ENCODE data around the gene PAQR5. TPM values are rescaled to one million over a fixed set of nuclear protein-coding genes. Genes with fewer than 3 reads are reported as not detected.

PAQR5 gene
- total RNA-seq, 1 experiment from 2014 or later: 3.4 TPM

DNA sequence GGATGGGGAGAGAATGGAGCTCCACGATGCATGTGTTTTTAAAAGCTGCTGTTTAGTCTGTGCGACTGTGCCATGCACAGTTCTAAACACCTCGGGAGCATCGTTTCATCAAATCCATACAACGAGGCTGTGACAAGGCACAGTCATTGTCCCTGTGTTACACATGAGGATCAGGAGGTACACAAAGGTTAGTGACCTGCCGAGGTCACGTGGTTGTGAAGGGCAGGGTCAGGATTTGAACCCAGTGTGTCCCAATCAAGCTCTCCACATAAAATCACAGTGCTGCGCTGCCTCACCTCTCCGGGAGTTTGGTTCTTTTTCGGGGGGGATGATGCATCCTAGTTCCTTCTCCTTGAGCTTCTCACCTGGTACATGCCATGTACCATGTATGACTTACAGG is 96.7 kb downstream of the PAQR5 start:
- BruUV-seq (replicated peaks): no TSS peak
- Histone ChIP-seq H3K27me3 (replicated peaks; ENCODE audit: control insufficient read depth, insufficient read depth, low read length) (no peaks in the 10 kb centered on the region), H3K9me3 (no peaks in the 10 kb centered on the region), H3K4me1 (peaks cover 14% of the 10 kb centered on the region; the same call in 1 of the 2 replicates), H3K36me3 (ENCODE audit: control insufficient read depth, insufficient read depth, low read length) (no peaks in the 10 kb centered on the region), H3K4me3 (ENCODE audit: low read depth, low read length) (no peak overlapping the region)
- Mint-ChIP-seq H3K27ac (ENCODE audit: unreplicated experiment) (no peak overlapping the region), H3K4me3 (ENCODE audit: unreplicated experiment) (no peak overlapping the region), H3K4me1 (ENCODE audit: low read depth, unreplicated experiment) (peaks cover 20% of the 10 kb centered on the region), H3K9me3 (ENCODE audit: unreplicated experiment) (no peaks in the 10 kb centered on the region), H3K27me3 (ENCODE audit: insufficient read depth, unreplicated experiment) (no peaks in the 10 kb centered on the region), H3K36me3 (ENCODE audit: insufficient read depth, unreplicated experiment) (peaks cover 4% of the 10 kb centered on the region)
- POLR2A ChIA-PET: no interaction called here
- CTCF ChIA-PET: interaction anchor here (0.7 to 1.8 kb wide), 2 partner anchors 87 to 854 kb away, joined by 3 to 6 read pairs; no protein-coding TSS in a partner anchor
- no peak for DNase-seq
- intact Hi-C loops (cut with micrococcal nuclease; ENCODE audit: unreplicated experiment): loop anchor here (10.0 kb wide), 1 partner anchor 101 kb away; the partner anchor contains the start of gene PAQR5
- TF ChIP-seq, protein P1, sequence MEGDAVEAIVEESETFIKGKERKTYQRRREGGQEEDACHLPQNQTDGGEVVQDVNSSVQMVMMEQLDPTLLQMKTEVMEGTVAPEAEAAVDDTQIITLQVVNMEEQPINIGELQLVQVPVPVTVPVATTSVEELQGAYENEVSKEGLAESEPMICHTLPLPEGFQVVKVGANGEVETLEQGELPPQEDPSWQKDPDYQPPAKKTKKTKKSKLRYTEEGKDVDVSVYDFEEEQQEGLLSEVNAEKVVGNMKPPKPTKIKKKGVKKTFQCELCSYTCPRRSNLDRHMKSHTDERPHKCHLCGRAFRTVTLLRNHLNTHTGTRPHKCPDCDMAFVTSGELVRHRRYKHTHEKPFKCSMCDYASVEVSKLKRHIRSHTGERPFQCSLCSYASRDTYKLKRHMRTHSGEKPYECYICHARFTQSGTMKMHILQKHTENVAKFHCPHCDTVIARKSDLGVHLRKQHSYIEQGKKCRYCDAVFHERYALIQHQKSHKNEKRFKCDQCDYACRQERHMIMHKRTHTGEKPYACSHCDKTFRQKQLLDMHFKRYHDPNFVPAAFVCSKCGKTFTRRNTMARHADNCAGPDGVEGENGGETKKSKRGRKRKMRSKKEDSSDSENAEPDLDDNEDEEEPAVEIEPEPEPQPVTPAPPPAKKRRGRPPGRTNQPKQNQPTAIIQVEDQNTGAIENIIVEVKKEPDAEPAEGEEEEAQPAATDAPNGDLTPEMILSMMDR (IDR thresholded peaks at IDR 0.05; ENCODE audit: insufficient read depth in 1 of 2, low read depth in 1 of 2, low read length in 1 of 2, severe bottlenecking in 1 of 2, unreplicated experiment in 1 of 2): no peak

- DNase-seq: no peak
- POLR2A ChIA-PET: no interaction called here
- H3K4me1 Mint-ChIP-seq (ENCODE audit: low read depth, unreplicated experiment): peaks cover 20% of the 10 kb centered on the region
- peaks cover 7% of the 10 kb centered on the region for H3K36me3 Mint-ChIP-seq (ENCODE audit: insufficient read depth, unreplicated experiment)
- TF ChIP-seq, protein P1 (IDR thresholded peaks at IDR 0.05; ENCODE audit: insufficient read depth in 1 of 2, low read depth in 1 of 2, low read length in 1 of 2, severe bottlenecking in 1 of 2, unreplicated experiment in 1 of 2): no peak
- Histone ChIP-seq H3K4me3 (ENCODE audit: low read depth, low read length) (no peak overlapping the region), H3K4me1 (peaks cover 10% of the 10 kb centered on the region; the same call in 1 of the 2 replicates), H3K36me3 (ENCODE audit: control insufficient read depth, insufficient read depth, low read length) (no peaks in the 10 kb centered on the region), H3K27me3 (replicated peaks; ENCODE audit: control insufficient read depth, insufficient read depth, low read length) (no peaks in the 10 kb centered on the region), H3K9me3 (no peaks in the 10 kb centered on the region)
- H3K9me3 Mint-ChIP-seq (ENCODE audit: unreplicated experiment): no peaks in the 10 kb centered on the region
- H3K4me3 Mint-ChIP-seq (ENCODE audit: unreplicated experiment): no peak overlapping the region
- no TSS peak for BruUV-seq (replicated peaks)
- CTCF ChIA-PET: no interaction called here
- no peaks in the 10 kb centered on the region for H3K27me3 Mint-ChIP-seq (ENCODE audit: insufficient read depth, unreplicated experiment)
- intact Hi-C loops (cut with micrococcal nuclease; ENCODE audit: unreplicated experiment): loop anchor here (10.0 kb wide), 1 partner anchor 101 kb away; the partner anchor contains the start of gene PAQR5
- H3K27ac Mint-ChIP-seq (ENCODE audit: unreplicated experiment): no peak overlapping the region
Observed at GRCh38 chr15:69395991-69396390, 97.3 kb downstream of the PAQR5 start.

DNA sequence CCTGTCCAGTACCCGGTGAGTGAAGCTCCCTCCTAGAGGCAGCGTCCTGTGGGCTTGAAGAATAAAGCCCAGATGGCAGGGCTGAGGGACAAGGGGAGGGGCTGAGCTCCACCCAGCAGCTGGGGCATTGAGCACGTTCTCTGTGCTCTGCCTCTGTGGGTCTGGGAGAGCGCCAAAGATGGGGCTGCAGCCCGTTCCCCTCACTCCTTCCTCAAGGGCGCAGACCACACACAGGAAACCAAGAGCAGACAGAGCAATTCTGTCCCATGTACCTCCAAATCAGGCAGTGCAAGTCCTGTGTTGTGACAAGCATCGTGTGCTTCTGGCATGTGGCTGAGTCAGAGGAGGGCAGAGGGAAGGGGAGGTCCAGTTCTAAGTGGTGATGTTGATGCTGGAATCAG is 99.8 kb downstream of the PAQR5 start:
- TF ChIP-seq, protein P1 (IDR thresholded peaks at IDR 0.05; ENCODE audit: insufficient read depth in 1 of 2, low read depth in 1 of 2, low read length in 1 of 2, severe bottlenecking in 1 of 2, unreplicated experiment in 1 of 2): no peak
- H3K4me3 ChIP-seq (ENCODE audit: low read depth, low read length): no peak overlapping the region
- no TSS peak for BruUV-seq (replicated peaks)

More for the DNA sequence above, 99.8 kb downstream of the PAQR5 start:
- no peak overlapping the region for H3K27ac Mint-ChIP-seq (ENCODE audit: unreplicated experiment)
- H3K4me1 ChIP-seq: 0 out of 2 replicates have a peak, but pooled peaks cover 3% of the 10 kb centered on the region
- no peaks in the 10 kb centered on the region for H3K36me3 ChIP-seq (ENCODE audit: control insufficient read depth, insufficient read depth, low read length)
- H3K36me3 Mint-ChIP-seq (ENCODE audit: insufficient read depth, unreplicated experiment): peaks cover 7% of the 10 kb centered on the region
- intact Hi-C loops (cut with micrococcal nuclease; ENCODE audit: unreplicated experiment): loop anchor here (10.0 kb wide), 1 partner anchor 104 kb away; the partner anchor contains the start of gene PAQR5
- H3K9me3 Mint-ChIP-seq (ENCODE audit: unreplicated experiment): no peaks in the 10 kb centered on the region
- peaks cover 7% of the 10 kb centered on the region for H3K4me1 Mint-ChIP-seq (ENCODE audit: low read depth, unreplicated experiment)
- ChIA-PET POLR2A (no interaction called here), CTCF (no interaction called here)
- H3K9me3 ChIP-seq: no peaks in the 10 kb centered on the region
- H3K4me3 Mint-ChIP-seq (ENCODE audit: unreplicated experiment): no peak overlapping the region
- no peaks in the 10 kb centered on the region for H3K27me3 ChIP-seq (replicated peaks; ENCODE audit: control insufficient read depth, insufficient read depth, low read length)
- DNase-seq: no peak
- H3K27me3 Mint-ChIP-seq (ENCODE audit: insufficient read depth, unreplicated experiment): no peaks in the 10 kb centered on the region
